Measurements from ENCODE around the gene SHISA2.

- TF ChIP-seq SIN3A (conservative IDR thresholded peaks at IDR 0.05 in 1 of 2, IDR thresholded peaks at IDR 0.05 in 1 of 2; ENCODE audit: low read depth in 1 of 2, low read length in 2 of 2) (no peak), POLR2AphosphoS5 (IDR thresholded peaks at IDR 0.05; ENCODE audit: low read depth, low read length) (no peak), EP300 (IDR thresholded peaks at IDR 0.05; ENCODE audit: borderline replicate concordance in 1 of 2, low read depth in 2 of 2, low read length in 2 of 2) (no peak), TEAD4 (IDR thresholded peaks at IDR 0.05; ENCODE audit: low read depth, low read length) (no peak), JUN (IDR thresholded peaks at IDR 0.05; ENCODE audit: low read depth, low read length) (no peak), SRF (IDR thresholded peaks at IDR 0.05; ENCODE audit: low read depth, low read length) (no peak), NRF1 (IDR thresholded peaks at IDR 0.05; ENCODE audit: low read depth, low read length) (no peak), MAFK (IDR thresholded peaks at IDR 0.05; ENCODE audit: low read depth, low read length) (no peak), POLR2A (IDR thresholded peaks at IDR 0.05; ENCODE audit: control extremely low read depth in 1 of 2, low read depth in 2 of 2, low read length in 2 of 2) (no peak)
- TF ChIP-seq, protein P1, sequence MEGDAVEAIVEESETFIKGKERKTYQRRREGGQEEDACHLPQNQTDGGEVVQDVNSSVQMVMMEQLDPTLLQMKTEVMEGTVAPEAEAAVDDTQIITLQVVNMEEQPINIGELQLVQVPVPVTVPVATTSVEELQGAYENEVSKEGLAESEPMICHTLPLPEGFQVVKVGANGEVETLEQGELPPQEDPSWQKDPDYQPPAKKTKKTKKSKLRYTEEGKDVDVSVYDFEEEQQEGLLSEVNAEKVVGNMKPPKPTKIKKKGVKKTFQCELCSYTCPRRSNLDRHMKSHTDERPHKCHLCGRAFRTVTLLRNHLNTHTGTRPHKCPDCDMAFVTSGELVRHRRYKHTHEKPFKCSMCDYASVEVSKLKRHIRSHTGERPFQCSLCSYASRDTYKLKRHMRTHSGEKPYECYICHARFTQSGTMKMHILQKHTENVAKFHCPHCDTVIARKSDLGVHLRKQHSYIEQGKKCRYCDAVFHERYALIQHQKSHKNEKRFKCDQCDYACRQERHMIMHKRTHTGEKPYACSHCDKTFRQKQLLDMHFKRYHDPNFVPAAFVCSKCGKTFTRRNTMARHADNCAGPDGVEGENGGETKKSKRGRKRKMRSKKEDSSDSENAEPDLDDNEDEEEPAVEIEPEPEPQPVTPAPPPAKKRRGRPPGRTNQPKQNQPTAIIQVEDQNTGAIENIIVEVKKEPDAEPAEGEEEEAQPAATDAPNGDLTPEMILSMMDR (IDR thresholded peaks at IDR 0.05; ENCODE audit: control extremely low read depth in 1 of 3, insufficient read depth in 1 of 3, low read depth in 1 of 3, low read length in 3 of 3): no peak
- TF ChIP-seq, protein P2, sequence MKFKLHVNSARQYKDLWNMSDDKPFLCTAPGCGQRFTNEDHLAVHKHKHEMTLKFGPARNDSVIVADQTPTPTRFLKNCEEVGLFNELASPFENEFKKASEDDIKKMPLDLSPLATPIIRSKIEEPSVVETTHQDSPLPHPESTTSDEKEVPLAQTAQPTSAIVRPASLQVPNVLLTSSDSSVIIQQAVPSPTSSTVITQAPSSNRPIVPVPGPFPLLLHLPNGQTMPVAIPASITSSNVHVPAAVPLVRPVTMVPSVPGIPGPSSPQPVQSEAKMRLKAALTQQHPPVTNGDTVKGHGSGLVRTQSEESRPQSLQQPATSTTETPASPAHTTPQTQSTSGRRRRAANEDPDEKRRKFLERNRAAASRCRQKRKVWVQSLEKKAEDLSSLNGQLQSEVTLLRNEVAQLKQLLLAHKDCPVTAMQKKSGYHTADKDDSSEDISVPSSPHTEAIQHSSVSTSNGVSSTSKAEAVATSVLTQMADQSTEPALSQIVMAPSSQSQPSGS (IDR thresholded peaks at IDR 0.05; ENCODE audit: low read length): no peak
Measured at GRCh38 chr13:26019251-26019650, 32.6 kb downstream of the SHISA2 start.
